Limb (tissue), 2 donors: Measurements from ENCODE around the gene CALY.

Experiments
- DNase-seq, 2 donors: peaks; one replicate each; pipeline ENCODE4 v3.0.0-alpha.2; 2016; ENCODE audit errors: extremely low spot score in 2 of 2

The CALY gene

DNA sequence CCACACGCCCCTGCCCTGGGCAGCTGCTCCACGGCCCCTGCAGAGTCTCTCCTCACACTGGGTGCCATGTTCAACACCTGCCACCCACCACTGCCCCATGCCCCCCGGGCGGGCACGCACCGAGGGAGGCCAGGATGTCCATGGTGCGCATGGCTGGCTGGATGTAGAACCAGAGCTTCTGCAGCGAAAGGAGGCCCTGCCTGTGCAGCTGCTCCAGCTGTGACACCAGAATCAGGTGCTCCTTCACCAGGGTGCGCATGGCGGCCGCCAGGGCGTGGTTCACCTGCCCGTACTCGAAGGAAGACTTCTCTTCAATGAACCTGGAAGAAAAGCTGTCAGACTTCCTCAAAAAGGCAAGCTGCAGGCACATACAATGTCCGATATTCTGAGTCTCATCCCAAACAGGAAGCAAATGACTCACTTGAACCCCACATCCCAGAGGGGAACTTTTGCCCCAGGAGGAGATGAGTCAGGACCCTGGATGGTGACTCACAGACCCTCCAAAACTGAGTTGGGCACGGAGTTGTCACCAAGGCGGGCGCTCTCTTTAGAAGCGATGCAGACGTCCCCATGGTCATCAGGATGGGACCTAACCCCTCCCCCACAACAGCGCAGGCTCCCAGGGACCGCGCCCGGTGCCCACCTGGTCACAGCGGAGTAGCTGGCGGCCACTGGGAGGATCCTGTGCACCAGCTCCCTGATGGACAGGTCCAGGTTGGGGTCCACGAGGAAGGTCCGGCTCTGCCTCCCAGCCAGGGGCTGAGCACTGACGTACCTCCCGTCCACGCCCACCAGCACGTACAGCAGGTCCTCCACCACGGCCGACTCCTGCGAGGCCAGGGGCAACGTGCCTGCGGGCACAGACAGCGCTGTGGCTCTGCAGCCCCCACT, 43.5 kb downstream of the CALY start:
- no peak for DNase-seq

DNA sequence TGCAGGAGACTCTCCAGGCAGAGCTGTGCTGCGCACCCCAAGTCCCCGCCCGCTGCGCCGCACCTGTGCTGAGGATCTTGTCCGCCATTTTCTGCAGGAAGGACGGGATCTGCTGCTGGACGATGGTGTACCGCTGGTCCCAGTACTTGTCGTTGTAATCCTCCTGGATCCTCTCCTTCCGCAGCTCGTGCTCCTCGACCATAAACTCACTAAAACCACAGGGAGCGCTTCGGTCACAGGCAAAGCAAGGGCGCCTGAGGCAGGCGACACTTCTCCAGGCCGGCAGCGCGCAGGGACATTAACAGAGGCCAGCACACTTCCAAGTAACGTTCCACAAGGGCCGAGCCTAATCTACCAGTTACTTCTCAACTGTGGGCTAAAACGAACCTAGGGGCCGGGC, 46.9 kb downstream of the CALY start:
- DNase-seq = no peak

DNA sequence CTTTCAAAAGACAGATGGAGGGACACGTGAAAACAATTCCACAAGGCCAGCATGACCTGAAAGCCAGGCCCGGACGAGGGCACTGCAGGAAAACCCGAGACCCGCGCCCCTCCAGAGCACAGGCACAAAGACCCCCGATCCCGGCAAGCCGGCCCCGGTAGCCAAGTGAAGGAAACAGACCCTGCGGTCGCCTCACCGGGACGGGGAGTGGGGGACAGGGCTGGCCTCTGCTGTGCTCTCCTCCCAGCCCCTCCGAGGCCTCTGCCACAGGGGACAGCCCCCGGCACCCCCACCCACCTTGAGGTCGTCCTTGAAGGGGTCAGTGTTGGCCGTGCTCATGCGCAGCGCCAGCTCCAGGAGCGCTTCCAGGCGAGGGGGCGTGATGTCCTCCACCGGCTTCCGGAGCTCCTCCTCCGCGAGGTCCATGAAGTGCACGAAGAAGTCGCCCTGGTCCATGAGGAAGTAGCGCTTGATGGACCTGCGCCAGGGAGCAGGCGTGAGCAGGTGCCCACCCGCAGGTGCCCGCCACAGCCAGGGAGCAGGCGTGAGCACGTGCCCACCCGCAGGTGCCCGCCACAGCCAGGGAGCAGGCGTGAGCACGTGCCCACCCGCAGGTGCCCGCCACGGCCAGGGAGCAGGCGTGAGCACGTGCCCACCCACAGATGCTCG, 48.7 kb downstream of the CALY start:
- no peak for DNase-seq

DNA sequence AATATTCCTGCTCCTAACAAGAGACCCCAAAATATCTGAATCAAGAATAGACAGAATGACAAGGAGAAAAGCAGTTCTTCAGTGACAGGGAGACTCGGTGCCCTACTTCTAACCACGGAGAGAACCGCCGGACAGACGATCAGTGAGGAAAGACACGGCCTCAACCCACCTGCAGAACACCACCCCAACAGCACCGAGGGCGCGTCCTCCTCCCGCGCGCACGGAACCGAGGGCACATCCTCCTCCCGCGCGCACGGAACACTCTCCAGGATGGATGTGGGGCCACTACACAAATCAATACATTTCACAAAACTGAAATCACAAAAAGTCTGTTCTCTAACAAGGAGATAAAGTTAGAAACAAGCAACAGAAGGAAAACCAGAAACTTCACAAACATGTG, 50.3 kb downstream of the CALY start:
- DNase-seq = no peak

DNA sequence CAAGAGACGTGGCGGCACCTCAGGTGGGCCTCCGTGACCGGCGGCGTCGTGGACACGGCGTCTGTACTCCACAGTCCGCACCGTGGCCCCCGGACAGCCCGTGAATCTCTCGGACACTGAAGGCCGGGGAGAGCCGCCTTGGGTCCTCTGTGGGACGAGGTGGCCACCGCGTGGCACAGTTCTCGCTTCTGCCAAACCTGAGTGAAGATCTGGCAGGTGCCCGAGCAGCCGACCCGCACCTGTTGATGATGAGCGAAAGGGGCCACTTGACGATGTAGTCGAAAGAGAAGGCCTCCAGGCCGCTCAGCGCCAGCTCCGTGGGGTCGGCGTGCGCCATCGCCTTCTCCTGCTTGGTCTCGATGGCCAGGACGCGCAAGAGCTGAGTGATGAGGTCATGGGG, 51.5 kb downstream of the CALY start:
- no peak for DNase-seq

DNA sequence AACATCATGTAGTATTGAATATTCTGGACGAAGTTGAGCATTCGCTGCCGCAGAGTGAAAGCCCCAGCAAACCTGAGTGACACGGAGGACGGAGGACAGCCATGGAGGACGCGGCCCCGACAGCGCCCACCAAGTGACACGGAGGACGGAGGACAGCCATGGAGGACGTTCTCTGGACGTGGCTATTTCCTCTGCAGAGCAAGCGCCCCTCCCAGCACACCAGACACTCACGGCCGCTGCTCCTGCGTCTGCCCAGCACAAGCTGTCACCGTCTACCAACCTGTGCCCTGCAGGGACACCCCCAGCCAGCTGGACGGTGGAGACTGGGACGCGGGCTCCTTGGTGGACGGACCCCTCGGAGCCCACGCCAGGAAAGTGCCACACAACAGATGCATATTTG, 52.8 kb downstream of the CALY start:
- no peak for DNase-seq

DNA sequence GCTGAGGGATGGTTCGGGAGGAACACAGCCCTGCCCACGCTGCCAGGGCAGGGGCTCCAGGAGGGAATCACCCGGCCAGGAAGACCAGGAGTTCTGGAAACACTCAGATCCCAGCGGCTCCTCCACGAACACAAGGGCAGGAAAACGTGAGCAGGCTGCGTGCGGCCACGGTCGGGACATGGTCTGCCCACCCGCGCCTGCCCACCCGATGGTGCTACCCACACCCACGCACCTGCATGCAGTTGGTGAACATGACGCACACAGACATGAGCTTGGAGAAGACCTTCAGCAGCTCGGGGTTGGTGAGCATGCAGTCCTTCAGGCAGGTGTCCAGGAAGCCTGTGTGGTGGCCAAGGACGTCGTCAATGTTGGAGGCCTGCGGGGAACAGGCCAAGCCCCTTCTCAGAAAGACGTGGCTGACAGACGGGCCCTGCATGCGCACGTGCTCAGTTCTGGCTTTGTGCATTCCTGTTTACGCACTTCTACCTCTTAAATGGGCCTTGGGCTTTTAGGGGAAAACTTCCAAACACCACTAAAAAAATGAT, 53.8 kb downstream of the CALY start:
- no peak for DNase-seq

DNA sequence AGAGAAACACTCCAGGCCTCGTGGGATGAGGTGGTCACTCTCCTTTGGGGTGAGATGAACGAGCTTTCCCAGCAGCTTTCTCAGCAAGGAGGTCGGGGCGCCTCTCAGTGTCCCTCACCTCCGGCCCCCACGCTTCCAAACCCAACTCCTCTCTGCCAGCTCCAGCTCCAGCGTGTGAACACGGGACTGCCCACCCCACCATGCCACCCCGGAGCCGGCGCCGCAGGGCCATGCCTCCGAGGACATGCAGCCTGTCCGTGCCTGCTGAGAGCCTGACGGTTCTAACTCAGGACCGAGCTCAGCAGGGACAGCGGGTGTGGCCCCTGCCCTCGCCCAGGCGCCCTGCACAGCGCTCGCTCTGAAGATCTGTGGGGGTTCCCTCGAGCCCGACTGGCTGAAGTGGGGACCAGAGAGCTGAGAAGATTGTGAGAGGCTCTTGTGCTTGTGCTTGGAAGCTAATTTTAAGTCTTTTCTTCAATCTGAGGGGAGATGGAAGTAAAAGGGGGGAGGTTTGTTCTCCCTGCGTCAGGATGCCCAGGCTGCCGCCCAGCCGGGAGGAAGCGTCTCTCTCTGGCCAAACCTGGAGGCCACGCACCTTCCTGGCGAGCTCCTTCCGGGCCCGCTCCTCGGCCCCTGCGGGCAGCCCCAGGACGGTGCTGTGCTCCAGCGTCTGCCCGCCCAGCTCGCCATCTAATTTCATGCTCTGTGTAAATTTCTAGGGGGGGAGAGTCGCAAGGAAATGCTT, 54.9 kb downstream of the CALY start:
- DNase-seq = no peak

DNA sequence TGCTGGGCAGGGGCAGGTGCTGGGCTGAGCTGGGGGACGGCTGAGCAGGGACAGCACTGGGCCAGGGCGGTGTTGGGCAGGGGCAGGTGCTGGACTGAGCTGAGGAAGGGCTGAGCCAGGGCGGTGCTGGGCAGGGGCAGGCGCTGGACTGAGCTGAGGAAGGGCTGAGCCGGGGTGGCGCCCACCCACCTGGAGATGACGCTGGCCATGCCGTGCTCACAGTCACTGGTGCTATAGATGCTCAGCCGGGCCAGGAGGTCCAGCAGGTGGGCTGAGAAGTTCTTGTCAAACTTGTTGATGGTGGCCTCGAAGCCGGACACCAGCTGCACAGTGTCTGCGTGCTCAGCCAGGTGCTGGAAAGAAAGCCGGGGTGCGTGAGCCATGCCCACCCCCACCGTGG, 55.6 kb downstream of the CALY start:
- no peak for DNase-seq

DNA sequence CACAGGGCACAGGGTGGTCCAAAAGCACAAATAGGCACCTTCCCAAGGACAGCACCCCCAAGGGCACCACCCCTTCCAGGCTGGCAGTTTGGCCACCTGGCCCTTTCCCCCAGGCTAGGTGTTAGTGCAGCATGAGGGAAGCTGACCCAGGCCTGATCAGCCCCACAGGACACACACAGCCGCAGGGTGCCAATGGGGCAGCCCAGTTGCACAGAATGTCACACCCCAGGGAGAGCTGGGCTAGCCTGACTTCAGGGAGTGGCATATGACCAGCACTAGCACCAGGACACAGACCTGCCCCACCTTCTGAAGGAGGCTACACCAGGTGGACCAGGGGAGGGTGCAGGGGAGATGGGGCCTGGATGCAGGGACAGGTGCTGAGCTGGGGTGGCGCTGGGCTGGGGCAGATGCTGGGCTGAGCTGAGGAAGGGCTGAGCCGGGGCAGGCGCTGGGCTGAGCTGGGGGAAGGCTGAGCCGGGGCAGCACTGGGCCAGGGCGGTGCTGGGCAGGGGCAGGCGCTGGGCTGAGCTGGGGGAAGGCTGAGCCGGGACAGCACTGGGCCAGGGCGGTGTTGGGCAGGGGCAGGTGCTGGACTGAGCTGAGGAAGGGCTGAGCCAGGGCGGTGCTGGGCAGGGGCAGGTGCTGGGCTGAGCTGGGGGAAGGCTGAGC, 56.2 kb downstream of the CALY start:
- DNase-seq = no peak

DNA sequence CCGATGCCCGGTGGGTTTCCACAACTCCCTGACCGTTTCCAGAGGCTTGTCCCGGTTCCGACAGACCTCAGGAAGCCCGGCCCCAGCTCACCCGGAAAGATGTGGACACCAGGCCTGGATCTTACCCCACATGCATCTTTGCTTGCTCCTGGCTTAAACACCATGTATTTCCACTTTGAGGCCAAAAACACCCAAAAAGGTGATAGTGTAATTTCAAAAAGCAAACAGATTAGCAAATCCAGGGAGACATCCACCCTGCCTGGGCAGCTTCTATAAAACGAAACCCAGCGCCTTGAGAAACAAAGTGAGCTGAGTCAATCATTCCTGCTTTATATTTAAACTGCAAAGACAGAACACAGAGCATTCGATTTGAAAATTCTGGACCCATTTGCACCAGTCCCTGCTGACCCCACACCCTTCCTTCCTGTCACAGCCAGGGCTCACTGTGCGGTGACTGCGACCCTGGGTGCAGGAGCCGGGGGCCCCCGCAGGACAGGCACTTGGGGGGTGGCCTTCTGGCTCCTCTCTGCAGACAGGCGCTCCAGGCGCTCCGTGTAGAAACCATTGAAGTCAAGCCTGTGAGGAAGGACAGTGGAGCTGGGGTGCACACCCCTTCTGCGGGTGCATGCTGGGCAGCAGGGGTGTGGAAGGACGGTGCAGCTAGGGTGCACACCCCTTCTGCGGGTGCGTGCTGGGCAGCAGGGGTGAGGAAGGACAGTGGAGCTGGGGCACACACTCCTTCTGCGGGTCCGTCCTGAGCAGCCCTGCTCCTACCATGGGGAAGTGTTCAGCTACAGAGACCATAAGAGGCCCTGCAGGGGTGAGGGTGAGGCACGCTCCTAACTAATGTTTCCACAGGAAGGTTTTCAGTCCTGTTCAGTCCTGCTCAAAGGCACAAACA, 57.1 kb downstream of the CALY start:
- no peak for DNase-seq

DNA sequence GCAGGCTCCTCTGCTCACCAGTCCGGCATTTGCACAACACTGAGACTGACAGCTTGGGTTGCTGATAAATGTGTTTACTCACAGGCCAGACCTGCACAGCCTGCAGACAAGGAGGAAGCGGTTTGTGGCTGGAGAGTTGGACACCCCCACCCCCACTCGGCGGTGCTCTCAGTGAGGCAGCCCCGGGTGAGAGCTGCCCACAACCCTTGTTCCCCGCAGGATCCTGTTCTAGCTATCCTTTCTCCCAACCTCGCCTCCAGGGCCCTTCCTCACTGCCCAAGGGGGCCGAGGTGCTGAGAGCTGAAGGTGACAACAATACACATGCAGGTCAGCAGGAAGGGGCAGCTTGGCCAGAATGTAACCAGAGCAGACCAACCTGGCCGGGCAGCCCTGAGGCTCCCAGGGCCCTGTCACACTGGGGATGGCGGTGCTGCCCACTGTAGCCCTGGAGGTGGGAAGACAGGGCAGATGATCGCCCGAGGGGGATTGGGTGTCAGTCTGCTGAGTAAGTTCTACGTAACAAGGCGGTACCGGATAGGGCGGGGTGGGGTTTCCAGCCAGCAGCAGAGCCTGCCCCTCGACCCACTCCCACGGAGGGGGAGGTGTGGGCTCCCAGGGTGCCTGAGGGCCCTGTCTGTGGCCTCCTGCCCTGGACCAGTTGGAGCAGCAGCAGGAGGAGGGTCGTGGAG, 58.0 kb downstream of the CALY start:
- no peak for DNase-seq

DNA sequence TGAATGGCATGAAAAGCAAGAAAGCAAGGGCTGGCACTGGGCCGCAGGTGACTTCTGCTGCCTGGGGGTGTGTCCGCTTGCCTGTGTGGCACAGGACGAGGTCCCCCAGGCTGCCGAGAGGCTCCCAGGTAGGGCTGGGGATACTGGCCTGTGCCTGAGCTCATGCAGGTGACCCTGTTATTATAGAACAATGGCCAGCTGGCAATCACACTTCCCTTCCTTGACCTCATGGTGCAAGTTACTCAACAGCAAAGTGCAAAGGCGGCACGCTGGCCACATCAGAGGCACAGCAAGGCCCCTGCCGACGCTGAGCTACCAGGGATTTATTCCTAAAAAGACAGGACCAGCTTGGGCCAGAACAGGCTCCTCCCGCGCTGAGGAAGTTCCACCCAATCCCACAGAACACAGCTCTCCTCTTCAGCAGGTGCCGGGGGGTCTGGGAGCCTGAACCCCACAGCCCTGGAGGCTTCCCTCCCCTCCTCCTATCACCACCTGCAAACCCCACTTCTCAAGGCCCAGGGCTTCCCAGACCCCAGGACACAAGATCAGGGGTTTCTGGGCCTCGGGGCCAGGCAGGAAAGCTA, 58.6 kb downstream of the CALY start:
- DNase-seq = no peak

DNA sequence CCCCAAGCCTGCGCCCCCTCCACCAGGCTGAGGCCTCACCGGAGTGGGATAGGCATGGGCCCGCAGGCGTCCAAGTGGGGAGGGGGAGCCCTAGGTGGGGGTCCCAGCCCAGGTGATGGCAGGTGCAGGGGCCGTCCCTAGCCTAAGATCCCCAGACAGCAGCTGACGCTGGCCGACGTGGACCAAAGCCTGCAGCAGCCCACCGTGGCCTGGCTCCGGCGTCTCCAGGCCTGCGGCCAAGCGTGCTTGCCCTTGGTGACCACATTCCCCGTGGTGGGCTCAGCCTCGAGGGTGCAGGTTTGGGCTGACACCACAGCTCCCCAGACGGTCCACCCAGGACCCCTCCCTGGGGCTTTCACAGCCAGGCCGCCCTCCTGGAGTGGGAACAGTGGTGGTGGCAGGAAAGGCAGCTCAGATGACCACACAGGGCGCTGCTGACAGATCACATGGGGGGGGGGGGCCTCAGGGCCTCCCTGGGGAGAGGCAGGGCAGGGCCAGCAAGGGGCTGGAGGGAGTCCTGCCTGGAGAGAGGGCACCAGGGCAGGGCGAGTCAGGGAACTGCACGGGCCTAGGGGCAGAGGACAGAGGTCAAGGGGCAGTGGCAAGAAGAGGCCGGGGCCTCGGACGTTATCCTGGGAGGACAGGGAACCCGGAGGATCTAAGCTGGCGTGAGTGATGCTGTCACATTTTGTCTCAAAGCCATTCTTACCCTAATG, 59.3 kb downstream of the CALY start:
- DNase-seq = no peak

DNA sequence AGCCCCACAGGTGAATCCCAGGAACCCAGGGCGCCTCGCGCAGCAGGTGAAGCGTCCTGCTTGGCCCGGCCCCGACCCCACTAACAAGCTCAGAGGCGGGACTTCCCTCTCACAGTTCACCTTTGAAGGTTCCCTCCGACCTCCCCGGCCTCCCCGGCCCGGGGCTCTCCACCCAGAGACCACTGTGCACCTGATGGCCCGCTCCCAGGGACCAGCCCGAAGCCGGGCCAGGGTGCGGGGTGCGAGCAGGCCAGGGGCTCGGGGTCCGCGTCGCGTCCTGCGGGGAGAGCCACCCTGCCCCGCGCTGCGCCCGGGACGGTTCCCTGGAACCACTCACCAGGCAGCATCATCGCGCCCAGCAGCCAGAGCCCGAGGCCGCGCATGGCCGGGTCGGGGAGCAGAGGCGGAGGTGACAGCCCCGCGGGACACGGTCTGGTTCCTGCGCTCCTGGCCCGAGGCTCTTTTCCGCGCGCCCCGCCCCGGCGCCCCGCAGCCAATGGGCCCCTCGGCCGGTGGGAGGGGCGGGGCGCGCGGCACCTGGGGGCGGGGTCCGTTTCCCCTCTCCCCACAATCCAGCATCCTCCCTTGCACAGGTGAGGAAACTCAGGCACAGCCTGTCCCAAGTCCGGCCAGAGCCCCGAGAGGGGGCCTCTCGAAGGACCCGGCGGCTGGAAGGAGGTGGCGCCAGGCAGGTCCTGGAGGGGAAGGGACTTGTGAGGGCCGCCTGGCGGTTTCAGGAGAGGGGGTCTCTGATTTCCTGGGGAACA, 60.1 kb downstream of the CALY start, which contains the start of gene ADAM8:
Gene ADAM8, minus strand, starts transcription at position 434 of the 767 bp plus-strand sequence. Its CDS starts 51 bp downstream, at position 383.
- DNase-seq = no peak

DNA sequence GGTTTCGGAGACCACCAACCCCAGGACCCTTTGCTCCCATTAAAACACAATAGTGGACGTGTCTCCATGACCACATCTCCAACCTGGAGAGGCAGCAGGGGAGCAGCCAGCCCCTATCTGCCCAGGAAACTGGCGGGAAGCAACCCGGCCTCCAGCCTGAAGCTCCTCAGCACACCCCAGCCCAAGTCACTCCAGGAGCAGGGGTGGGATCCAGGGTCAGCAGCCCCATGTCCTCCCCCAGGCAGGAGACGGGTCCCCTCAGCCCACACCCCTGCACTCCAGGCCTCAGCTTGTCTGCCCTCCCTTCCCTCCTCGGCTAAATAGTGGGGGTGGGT, 60.6 kb downstream of the CALY start:
- no peak for DNase-seq

DNA sequence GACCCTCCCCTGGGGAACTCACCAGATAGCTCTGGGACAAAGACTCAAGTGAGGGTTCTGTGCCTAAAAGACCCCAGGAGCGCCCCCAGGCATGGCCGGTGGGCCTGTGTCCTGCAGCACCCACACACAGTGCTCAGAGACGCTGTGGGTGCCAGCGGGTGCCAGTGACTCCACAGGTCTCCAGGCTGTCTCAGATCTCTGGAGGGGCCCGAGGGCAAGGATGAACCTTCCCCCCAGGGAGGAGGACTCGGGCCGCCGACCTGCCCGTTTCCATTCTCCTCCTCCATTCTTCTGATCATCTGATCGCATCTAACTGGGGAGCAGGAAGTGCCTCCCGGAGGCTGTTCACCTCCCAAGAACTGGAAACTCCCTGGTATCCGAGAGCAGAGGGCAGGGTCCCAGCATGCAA, 61.0 kb downstream of the CALY start:
- no peak for DNase-seq
